GM21526 (cell line): ENCODE measurements around the gene TMEM14A.
"Not testable (repeated sequence)": the region's sequence is repeated elsewhere in the genome, so short reads cannot be mapped to it uniquely, and the experiment has no call there.

Experiments
- ATAC-seq: cut with Tn5 transposase; IDR thresholded peaks from one replicate; pipeline ENCODE4 v1.9.1; 2021; ENCODE audit warnings: moderate library complexity; ENCODE audit not compliant: unreplicated experiment, low FRiP score

The TMEM14A gene

DNA sequence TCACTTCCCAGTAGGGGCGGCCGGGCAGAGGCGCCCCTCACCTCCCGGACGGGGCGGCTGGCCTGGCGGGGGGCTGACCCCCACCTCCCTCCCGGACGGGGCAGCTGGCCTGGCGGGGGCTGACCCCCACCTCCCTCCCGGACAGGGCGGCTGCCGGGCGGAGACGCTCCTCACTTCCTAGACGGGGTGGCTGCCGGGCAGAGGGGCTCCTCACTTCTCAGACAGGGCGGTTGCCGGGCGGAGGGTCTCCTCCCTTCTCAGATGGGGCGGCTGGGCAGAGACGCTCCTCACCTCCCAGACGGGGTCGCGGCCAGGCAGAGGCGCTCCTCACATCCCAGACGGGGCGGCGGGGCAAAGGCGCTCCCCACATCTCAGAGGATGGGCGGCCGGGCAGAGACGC lies 15.0 kb upstream of the TMEM14A start:
- ATAC-seq: not testable (repeated sequence)

DNA sequence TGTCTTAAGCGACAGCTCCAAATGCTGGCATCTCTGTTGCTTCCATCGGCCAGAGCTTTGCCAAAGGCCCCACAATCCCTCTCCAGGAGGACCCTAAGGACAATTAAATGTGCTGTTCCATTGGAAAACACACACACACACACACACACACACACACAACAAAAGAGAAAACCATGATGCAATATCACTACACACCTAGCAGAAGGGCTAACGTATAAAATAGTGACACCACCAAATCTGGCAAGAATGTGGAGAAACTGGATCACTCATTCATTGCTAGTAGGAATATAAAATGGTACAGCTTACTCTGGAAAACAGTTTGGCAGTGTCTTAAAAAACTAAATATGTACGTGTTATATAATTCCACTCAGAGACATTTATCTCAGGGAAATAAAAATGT lies 13.0 kb upstream of the TMEM14A start:
- ATAC-seq: no peak

DNA sequence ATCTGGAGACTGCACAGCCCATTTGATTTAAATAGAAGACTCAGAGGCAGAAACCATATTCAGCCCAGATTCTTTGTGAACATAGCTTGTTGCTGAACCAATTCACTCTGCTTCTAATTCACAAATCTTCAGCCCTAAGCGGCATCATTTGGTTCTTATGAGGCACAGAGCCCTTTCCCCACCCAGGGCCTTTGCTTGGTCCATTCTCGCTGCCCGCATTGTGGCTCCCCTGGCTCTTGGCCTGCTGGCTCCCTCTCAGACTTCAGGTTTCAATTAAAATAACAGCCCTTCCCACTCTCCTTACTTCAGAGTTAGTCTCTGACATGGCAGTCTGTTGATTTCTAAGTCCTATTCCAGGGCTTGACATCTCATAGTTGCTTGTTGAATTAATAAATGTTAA lies 9.4 kb upstream of the TMEM14A start:
- ATAC-seq: no peak

DNA sequence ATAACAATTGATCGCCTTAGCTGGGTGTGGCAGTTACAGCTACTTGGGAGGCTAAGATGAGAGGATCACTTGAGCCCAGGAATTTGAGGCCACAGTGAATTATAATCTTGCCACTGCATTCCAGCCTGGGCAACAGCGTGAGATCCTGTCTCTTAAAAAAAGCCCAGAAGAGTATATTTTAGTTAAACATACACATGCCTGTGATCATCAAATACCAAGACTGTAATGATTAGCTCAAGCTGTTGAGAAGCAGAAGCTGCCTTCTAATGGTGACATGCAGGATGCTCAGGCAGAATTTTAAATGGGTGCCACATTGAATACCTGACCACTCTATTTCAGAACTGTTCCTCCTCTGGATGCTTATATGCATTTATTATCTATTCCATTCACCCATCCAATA lies 8.9 kb upstream of the TMEM14A start:
- no peak for ATAC-seq

DNA sequence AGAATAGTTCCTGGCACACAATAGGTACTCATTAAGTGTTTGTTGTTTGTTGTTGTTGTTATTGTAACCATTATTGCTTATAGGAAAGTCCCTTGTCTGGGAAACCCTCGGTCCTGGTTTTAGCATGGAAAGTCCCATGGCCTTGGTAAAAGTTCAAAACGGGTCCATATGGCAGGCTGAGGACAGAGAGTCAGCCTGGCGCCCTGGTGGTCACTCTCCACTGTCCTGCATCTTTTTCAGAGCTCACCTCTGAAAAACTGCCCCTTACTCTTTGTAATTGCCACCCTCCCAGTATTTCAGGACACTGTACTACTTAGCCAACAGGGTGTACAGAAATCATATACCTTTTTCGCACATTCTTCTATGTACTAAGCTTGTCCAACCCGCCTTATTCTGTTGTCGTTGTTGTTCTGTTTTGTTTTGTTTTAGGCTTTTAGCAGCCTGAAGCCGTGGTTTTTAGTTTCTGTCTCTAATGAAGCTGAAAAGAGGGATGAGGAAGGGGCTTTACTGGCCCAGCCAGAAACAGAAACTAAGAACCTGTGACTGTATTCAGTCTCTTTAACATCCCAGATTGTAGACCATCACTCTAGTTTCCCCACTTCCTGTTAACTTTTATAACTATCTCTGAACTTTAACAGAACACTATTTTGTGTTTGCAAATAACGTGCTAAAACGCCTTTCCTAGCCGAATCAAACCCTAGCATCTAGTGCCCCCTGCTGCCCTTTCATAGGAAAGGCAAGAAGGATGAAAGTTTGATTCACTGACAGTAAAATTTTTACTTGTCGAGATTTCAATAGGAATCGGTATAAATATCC lies 7.6 kb upstream of the TMEM14A start:
- no peak for ATAC-seq

DNA sequence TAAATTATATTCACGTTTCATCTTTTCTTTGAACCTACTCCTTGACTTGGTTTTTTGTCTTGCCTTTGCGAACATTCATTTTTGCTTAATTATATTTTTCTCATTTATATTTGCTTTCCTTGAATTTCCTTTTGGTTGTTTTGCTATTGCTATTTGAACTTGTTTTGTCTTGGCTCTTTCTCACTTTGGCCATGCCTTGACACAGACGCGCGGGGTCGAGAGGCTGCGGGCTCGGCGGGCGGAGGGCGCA lies 7.1 kb upstream of the TMEM14A start:
- no peak for ATAC-seq

DNA sequence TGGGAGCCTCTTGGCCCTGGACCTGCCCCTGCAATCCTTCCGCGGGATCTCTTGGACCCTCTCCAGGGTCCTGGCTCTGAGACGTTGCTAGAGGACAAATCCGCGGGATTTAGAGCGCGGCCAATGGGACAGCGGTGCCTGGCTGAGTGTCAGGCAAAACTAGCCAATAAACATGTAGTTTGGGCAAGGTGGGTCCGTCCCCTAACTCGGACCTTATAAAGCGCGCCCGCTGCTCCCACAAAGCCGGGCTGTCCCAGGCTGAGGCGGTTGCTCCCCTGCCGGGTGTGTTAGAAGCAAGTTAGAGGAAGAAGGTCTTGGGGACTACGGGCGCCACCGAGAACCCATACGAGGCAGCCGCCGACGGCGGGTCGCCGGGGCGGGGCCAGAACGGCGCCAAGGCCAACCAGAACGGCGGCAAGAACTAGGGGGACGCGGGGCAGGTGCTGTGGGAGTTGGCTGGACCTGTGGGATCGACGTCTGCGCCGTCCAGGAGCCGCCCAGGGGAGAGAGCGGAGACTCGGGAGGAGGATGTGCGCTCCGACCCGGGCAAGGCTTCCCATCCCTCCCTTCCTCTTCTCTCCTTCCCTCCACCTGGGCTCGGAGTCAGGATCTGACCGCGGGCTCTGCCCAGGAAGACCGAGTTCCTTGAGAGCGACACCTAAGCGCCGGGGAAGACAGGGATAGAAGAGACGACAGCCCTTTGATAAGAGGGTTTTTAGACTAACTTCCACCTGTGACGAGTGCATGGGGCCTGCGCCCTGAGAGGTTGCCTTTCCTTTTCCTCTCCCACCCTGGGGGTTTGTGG lies 6.5 kb upstream of the TMEM14A start:
- peak; percentile 89 for ATAC-seq

DNA sequence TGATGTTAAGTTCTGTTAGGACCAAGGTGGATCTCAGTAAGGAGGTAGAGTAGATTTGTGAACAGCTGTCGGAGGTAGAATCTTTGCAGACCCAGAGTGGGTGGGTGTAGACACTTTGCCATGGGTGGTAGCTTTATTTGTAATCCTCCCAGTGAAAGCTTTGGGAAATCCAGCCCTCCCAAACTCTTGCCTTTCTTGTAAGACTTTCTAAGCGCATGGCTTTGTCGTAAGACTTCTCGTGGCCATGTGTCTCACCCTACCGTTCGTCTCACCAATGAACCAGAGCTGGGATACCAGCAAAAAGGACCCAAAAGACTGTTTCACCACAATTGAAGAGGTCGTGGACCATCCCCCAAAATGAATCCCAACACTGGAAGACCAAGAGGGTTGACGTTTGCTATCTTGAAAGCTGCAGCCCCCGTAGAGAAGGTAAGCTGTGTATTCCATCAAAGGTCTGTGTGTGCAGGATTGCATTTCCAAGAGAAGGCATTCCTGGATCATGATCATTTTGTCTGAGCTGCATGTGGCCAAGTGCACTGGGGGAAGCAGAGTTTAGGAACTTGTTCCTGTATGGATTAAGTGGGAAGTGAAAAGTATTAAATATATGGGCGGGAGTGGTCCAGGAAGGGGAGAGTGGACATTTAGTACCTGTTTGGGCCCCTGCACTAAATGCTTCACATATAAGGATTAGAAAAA lies 5.8 kb upstream of the TMEM14A start:
- ATAC-seq: no peak

DNA sequence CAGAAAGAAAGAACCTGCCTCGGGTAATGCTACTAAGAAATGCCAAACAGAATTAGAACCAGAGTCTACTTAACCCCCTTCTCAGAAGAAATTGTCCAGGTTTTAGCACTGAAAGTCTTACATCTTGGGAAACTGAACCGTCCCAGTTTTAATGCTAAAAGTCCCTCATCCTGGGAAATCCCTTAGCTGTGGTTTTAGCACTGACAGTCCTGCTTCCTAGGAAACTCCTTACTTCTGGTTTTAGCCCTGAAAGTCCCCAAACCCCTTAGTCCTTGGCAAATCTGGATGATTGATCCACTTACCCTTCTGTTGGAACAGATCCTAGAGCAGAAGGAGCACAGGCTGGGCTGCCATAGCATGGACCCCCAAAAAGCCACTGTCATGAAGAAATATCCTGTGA lies 4.8 kb upstream of the TMEM14A start:
- no peak for ATAC-seq

DNA sequence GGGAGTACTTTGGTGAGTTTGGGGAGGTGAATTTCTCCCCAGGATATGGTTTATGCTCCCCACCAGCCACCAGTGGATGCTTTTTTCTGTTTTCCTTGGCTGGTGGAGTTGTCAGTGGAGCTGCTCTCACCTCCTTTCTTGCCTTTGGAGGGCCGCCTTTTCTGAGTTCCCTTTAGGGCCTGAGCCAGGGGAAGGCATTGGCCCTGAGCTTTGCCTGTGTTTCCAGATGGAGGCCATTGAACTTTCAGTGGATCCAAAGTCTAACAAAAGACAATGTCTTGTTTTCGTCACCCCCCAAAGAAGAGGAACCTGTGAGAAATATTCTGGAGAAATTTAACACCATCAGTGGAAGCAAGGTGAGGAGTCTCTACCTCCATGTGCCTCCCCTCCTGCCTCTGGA lies 4.4 kb upstream of the TMEM14A start:
- ATAC-seq: no peak

DNA sequence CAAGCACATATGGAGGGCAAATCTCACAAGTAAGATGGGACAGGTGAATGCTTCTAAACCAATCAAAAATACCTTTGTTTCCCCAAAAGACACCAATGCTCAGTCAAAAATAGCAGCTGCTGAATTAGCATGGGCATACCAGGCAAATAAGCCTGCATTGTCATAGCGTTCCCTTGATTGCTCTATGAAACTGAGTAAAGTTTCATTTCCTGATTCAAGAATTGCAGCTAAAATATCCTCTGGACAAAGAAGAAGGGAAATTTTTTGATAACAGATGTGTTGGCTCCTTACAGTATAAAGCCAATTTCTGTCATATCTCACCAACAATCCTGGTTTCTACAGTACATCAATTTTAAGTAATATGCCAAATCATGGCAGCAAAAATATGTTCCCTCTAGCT lies 3.3 kb upstream of the TMEM14A start:
- no peak for ATAC-seq

DNA sequence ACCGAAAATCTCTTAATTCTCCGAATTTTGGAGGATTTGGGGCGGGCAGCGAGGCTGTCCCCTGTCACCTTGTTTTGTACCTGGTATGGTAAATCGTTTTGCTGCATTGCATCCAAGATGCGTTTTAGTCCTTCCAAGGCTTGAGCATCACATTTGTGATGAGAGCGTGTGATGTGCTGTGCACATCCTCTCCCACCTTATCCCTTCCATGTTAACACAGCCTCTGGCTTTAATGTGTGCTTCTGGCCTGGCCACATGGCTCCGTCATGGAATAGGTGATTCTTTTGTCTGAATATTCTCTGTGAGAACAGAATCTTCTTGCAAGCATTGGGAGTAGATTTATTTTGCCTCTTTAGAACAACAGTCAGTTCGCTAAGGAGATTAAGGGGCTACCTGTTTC lies 763 bp downstream of the TMEM14A start:
- ATAC-seq: no peak

DNA sequence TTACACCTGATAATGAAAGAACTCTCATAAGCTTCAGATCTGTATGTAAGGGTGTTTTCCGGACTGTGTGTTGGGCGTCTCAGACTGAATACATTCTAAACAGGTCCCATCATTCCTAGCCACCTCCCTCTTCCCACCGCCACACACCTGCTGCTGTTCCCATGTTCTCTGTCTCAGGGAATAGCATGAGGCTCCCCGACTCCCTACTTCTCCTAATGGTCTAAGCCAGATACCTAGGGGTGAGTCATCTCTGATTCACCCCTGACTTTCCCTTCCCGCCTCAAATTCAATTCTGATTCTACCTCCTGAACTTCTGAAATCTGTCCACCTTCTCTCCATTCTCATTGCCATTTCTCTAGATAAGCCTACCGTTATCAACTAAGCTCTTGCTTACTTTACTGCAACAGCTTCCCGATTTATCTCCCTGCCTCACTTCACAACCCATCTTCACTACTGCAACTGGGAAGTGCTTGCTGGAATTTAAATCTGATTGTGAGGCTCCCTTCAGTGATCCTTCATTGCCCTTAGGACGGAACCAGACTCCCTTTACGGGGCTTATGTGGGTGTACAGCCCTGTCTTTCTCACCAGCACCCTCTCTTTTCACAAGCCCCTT lies 1.6 kb downstream of the TMEM14A start:
- no peak for ATAC-seq

DNA sequence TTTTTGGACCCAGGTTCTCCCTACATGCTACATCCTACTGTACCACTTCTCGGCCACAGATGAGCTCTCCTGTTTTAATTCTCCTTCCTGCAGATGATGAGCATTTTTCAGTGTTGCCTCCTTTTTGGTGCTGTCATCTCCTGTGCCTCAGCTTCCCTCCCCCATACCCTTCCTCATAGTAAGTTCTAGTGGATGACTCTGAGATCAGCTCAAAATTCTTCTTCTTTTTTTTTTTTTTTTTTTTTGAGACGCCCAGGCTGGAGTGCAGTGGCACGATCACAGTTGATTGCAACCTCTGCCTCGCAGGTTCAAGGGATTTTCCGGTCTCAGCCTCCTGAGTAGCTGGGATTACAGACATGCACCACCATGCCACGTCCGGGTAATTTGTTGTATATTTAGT lies 3.8 kb downstream of the TMEM14A start:
- no peak for ATAC-seq

DNA sequence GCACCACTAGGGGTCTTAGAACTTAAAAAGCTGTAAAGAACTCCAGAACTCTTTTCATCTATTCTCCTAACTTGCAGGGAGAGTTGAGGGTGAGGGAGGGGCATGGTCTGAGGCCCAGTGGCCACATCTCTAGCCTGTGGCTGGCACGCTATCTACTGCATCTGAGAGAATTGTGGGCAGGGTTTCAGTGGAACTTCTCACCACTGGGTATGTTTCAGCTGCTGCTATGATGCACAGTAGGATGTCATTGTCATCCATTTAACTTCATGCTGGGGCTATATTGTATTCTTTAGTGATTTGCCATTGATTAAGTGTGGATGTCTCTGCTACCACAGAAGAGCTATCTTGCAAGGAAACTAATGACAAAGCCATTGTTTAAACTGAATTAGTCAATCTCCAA lies 4.5 kb downstream of the TMEM14A start:
- ATAC-seq: no peak

DNA sequence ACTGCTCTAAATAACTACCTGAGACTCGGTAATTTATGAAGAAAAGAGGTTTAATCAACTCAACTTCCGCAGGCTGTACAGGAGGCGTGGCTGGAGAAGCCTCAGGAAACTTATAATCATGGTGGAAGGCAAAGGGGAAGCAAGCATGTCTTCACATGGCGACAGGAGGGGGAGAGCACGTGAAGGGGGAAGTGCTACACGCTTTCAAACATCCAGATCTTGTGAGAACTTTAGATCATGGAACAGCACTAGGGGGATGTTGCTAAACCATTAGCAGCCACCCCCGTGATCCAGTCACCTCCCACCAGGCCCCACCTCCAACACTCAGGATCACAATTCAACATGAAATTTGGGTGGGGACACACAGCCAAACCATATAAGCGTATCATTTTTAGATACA lies 5.7 kb downstream of the TMEM14A start:
- ATAC-seq: not testable (repeated sequence)

DNA sequence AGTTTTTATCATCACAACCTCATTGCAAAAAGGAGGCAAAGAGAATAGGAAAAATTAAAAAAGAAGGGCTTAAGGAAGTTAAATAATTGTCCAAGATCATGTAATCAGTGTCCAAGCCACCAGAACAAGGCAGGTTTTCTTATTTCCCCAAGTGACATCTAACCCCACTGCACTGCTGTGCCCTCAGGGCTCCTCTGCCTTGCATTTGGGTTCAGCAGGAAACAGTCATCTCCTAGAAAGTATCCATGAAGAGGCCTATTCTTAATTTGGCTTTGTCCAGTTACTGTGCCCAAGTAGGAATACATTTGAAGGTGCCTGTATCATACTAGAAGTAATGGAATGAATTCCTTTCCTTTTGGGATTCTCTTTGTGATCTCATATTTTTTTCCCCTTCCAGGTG lies 10.5 kb downstream of the TMEM14A start:
- ATAC-seq: no peak

DNA sequence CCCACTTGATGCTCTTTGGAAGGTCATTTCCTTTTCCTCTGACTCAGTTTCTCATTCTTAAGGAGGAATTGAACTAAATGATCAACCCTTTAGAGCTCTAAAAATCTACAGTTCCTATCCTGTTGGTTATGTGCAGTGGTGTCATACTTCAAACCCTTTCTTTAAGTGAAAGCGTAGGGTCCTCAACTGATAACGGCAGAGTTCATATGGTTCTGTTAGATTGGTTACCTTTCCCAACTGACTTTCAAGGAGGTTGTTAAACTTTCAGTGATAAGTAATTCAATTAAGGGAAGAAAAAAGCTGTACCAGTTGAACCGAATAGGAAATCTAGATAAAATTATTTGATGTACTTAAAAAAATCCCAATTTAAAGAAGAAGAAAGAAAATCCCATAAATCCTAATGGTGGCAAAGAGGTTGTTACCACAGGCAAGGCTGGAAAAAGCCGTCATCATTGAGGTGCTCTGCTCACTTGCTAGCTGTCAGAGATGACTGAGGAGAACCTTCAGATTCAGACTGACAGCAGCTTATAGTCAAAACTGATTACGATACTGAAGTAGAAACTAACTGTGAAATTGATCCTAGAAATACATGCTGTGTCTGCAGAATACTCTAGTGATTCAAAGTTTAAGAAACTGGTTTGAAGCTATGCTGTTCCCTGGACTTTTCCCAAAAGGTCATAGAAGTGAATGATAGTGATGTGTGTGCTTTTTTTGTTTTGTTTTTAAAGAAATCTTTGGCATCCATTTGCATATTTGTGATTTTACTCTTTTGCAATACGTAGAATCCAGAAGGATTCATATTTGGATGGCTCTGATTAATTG lies 16.2 kb downstream of the TMEM14A start:
- no peak for ATAC-seq

DNA sequence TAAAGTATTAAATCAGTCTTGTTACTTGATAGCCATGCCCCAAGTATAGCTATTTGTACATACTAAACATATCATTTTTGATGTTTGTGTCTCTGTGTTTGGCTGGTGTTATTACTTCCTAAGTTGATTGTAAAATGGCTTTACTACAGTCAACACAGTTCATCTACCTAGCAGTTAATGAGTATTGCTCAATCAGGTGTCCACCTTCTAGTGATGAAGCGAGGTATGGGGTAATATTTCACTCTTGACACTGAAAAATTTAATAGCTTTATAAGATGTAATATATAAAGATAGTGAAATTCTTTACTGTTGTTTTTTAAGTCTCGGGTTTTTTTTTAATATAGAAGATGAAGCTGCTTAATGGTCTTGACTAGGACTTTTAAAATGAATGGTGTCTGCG lies 18.9 kb downstream of the TMEM14A start:
- no peak for ATAC-seq

DNA sequence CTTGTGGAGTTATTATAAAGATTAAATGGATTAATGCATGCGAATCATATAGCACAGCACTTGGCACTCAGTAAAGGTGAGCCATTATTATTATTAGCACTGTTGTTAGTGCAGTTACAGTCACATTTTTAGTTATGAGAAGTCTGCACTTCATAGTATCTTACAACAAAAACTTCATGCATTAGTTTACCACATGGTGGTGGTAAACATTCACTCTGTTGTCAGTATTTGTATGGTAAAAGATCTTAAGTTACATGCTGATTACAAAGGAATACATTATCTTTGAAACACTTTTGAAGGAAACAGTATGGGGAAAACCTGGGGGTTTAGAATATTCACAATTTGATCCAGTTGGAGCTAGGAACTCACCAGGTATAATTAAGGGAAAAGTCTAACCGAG lies 20.8 kb downstream of the TMEM14A start:
- ATAC-seq: no peak
